Breast epithelium (tissue), 4 donors: ENCODE results near the gene MAPKAP1. TPM values are rescaled to one million over a fixed set of nuclear protein-coding genes. Genes with fewer than 3 reads are reported as not detected.

Source experiments
- DNase-seq, 2 donors: peaks; one replicate each; pipeline ENCODE4 v3.0.0-alpha.2; 2019; ENCODE audit warnings: low spot score in 2 of 2
- H3K27ac ChIP-seq, 2 donors: fragments of 200-600 bp; sonication (generic) in 1 of 2; one replicate each; pipeline ENCODE4 v1.5.1; 2016 to 2019; ENCODE audit warnings: mild to moderate bottlenecking in 1 of 2
- H3K27me3 ChIP-seq, 2 donors: fragments of 200-600 bp; sonication (generic) in 1 of 2; one replicate each; pipeline versions ENCODE4 v1.5.1 to v1.6.0; 2017 to 2019; ENCODE audit warnings: control low read depth in 1 of 2, mild to moderate bottlenecking in 1 of 2
- H3K36me3 ChIP-seq: fragments of 200-600 bp; one replicate; pipeline ENCODE4 v1.5.1; 2019
- H3K4me1 ChIP-seq, 2 donors: fragments of 200-600 bp; sonication (generic); one replicate each; pipeline ENCODE4 v1.5.1; 2016 to 2019; ENCODE audit warnings: control low read depth in 1 of 2
- H3K4me3 ChIP-seq, 3 donors: fragments of 200-600 bp; sonication (generic); 1 replicate in 2 of 3; 2 replicates in 1 of 3; pipeline ENCODE4 v1.5.1; 2016 to 2019; ENCODE audit warnings: mild to moderate bottlenecking in 3 of 3, moderate library complexity in 2 of 3
- H3K9me3 ChIP-seq, 2 donors: fragments of 200-600 bp; sonication (generic) in 1 of 2; one replicate each; pipeline ENCODE4 v1.5.1; 2016 to 2019; ENCODE audit warnings: control low read depth in 1 of 2
- POLR2A ChIP-seq: fragments of 450-650 bp; IDR thresholded peaks from one replicate; pipeline ENCODE4 v1.6.1; 2016; ENCODE audit warnings: antibody characterized with exemption, mild to moderate bottlenecking, moderate library complexity
- POLR2AphosphoS5 ChIP-seq, 3 donors: sonication (generic); formaldehyde crosslinking; IDR thresholded peaks; one replicate each; pipeline ENCODE4 v1.6.1; 2017; ENCODE audit warnings: antibody characterized with exemption in 3 of 3
- intact Hi-C: fragments of 100-400 bp; cut with DNase I; formaldehyde crosslinking; loops from one replicate; pipeline ENCODE4 v1.15.1; 2023; ENCODE audit warnings: low total_unique reads
- total RNA-seq, 3 donors: library from RNA; depleted of rRNA; stranded (reverse); fragments of >200 nt; gene quantifications; one replicate each; pipeline ENCODE4 v1.1.0, GENCODE V29; 2016
- TF ChIP-seq, protein P1 (sequence below), 3 donors: fragments of 450-650 bp; IDR thresholded peaks; one replicate each; pipeline ENCODE4 v1.5.1; 2016 to 2017; ENCODE audit warnings: antibody characterized with exemption in 3 of 3, mild to moderate bottlenecking in 3 of 3, moderate library complexity in 3 of 3

MAPKAP1 gene
- total RNA-seq = 10 to 100 TPM; 61.3 to 81.9 (median 78.6) TPM

DNA sequence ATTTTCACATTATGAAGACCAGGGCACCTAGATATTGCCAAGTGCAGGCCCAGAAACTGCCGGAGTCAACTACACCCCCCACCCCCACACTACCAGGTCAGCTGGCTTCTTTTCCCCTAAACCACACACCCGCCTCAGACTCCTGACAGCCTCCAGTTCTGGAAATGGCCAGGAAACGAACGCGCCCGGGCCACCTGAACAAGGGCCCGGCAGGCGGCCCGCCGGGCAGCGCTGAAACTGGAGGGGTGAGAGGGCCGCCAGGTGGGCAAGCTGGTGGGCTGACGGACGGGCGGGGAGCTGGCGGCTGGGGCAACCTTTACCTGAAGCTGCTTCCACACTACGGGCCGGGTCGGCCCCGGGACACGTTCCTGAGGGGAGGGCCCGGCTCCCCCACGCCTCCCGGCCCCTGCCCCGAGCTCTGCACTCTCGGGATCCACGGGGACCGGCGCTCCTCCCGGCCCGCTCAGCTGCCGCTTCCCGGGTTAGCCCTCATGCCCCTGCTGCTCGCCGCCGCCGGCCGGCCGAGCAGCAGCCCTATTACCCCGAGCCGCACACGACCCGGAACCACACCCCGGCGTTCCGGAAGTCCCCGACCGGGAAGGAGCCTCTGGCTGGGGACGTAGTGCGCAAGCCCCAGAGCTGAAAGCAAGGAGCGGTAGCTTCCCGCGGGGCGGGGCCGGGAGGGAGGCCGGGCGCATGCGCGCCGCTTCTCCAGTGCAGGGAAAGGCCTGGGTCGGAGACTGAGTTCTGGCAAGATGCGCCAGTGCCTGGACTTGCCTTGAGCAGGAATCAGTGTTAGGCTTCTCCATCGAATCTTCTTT is at the start of gene MAPKAP1:
Gene MAPKAP1, minus strand, starts transcription at position 558 of the 821 bp plus-strand sequence. CDS start 34,634 bp downstream, outside the sequence.
- peak; percentile 92 to 94 for DNase-seq
- Histone ChIP-seq H3K9me3 (no peaks in the 10 kb centered on the region), H3K4me1 (peaks cover 0 to 6% of the 10 kb centered on the region in 2 donors), H3K27me3 (no peaks in the 10 kb centered on the region), H3K27ac (peak within 1 kb of the TSS; percentile 76 to 86), H3K4me3 (peak within 1 kb of the TSS; percentile 69 to 95 (median 95)), H3K36me3 (no peaks in the 10 kb centered on the region)
- TF ChIP-seq, protein P1, sequence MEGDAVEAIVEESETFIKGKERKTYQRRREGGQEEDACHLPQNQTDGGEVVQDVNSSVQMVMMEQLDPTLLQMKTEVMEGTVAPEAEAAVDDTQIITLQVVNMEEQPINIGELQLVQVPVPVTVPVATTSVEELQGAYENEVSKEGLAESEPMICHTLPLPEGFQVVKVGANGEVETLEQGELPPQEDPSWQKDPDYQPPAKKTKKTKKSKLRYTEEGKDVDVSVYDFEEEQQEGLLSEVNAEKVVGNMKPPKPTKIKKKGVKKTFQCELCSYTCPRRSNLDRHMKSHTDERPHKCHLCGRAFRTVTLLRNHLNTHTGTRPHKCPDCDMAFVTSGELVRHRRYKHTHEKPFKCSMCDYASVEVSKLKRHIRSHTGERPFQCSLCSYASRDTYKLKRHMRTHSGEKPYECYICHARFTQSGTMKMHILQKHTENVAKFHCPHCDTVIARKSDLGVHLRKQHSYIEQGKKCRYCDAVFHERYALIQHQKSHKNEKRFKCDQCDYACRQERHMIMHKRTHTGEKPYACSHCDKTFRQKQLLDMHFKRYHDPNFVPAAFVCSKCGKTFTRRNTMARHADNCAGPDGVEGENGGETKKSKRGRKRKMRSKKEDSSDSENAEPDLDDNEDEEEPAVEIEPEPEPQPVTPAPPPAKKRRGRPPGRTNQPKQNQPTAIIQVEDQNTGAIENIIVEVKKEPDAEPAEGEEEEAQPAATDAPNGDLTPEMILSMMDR (IDR thresholded peaks at IDR 0.05) = no peak
- TF ChIP-seq POLR2AphosphoS5 (IDR thresholded peaks at IDR 0.05) (peak; percentile 47 to 79 (median 55)), POLR2A (peak; percentile 28)
- intact Hi-C loops = no loop called here

DNA sequence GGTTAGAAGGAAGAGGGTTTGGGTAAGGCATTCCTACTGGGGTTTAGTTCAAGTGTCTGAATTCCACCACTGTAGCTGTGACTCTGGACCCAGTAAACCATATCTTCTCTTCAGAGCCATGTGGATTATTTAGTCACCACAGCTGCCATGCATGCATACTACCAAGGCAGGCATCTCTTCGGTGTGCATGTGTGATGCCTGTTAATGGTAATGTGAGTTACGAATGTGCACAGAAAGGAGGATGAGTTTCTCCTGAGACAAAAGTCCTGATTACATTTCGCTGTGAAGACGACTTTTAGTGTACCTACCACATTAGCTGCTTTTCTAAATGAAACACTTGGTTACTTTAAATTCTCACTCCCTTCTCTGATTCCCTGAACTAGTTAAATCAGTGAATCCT is 49.5 kb upstream of the MAPKAP1 start:
- Histone ChIP-seq H3K36me3 (no peaks in the 10 kb centered on the region), H3K4me3 (no peak overlapping the region), H3K27ac (no peak overlapping the region), H3K4me1 (no peaks in the 10 kb centered on the region), H3K27me3 (no peaks in the 10 kb centered on the region), H3K9me3 (no peaks in the 10 kb centered on the region)
- DNase-seq = no peak
- no peak for TF ChIP-seq POLR2A
- no peak for TF ChIP-seq POLR2AphosphoS5 (IDR thresholded peaks at IDR 0.05)
- TF ChIP-seq, protein P1 (IDR thresholded peaks at IDR 0.05) = no peak
- intact Hi-C loops = no loop called here

DNA sequence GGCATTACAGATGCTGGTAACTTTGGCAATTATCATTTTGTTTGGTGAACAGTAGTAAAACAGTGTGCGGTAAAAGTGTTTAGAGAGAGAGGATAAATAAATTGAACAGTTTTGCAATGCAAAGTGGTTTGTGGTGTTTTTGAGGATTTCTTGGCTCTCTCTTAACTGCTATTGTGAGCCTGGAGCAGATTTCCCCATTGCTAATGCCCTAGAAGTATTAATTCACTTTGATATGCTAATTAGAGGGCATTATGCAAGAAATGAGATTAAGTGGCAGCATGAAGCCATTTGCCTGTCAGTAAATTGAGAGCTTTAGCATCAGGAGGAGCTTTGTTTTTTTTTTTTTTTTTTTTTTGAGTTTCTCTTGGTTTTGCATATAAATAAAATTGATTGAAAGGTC is 48.3 kb upstream of the MAPKAP1 start:
- no peaks in the 10 kb centered on the region for H3K36me3 ChIP-seq
- H3K4me3 ChIP-seq = no peak overlapping the region
- no peaks in the 10 kb centered on the region for H3K4me1 ChIP-seq
- H3K27ac ChIP-seq = no peak overlapping the region
- TF ChIP-seq POLR2AphosphoS5 (IDR thresholded peaks at IDR 0.05) (no peak), POLR2A (no peak)
- TF ChIP-seq, protein P1 (IDR thresholded peaks at IDR 0.05) = no peak
- no peaks in the 10 kb centered on the region for H3K9me3 ChIP-seq
- intact Hi-C loops = no loop called here
- DNase-seq = no peak
- no peaks in the 10 kb centered on the region for H3K27me3 ChIP-seq

DNA sequence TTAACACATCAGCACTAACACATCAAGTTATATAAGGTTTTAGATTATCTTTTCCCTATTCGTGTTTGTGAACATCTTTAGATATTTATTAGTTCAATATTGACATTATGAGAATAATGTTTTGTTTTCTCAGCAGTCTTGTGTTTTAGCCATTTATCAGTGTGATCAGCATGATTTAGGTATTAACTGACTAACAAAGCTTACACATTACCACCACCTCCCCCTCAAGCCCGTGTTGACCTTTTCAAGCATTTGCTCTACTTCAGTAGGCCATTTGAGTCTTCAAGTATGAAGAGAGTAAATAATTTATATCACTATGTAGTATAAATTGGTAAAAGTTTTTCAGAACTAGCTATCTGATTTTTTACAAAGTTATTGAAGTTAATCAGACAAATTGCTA is 47.1 kb upstream of the MAPKAP1 start:
- no peaks in the 10 kb centered on the region for H3K36me3 ChIP-seq
- TF ChIP-seq, protein P1 (IDR thresholded peaks at IDR 0.05) = no peak
- TF ChIP-seq POLR2A = no peak
- no peak for TF ChIP-seq POLR2AphosphoS5 (IDR thresholded peaks at IDR 0.05)
- DNase-seq = no peak
- no peaks in the 10 kb centered on the region for H3K4me1 ChIP-seq
- no peak overlapping the region for H3K4me3 ChIP-seq
- no peak overlapping the region for H3K27ac ChIP-seq
- no peaks in the 10 kb centered on the region for H3K9me3 ChIP-seq
- intact Hi-C loops = no loop called here
- H3K27me3 ChIP-seq = no peaks in the 10 kb centered on the region

DNA sequence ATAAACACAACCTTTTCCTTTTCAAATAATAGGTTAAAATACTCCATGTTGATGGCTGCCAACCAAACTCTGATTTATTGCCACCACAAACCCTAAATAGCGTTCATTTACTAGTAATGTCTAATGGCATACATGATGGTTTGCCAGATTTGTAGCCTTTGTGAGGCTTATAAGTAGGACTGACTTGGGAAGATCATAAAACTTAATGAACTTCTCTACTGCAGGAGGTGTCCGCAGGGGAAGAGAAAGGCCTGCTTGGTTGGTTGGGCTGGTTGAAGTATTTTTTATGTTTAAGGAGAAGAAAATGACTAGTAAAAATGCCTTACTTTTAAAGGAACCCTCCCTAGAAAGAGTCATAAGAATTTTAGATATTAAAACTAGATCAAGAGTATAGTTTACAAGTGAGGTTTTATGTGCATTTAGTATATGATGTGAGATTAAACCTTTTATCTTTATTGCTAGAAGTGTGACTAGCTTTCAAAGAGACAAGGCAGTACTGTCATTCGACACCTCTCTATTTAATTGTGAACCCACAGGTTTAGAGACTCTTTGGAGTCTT is 45.1 kb upstream of the MAPKAP1 start:
- intact Hi-C loops = no loop called here
- no peak for TF ChIP-seq POLR2A
- no peak for TF ChIP-seq POLR2AphosphoS5 (IDR thresholded peaks at IDR 0.05)
- TF ChIP-seq, protein P1 (IDR thresholded peaks at IDR 0.05) = no peak
- H3K4me1 ChIP-seq = no peaks in the 10 kb centered on the region
- no peak for DNase-seq
- no peaks in the 10 kb centered on the region for H3K27me3 ChIP-seq
- no peak overlapping the region for H3K27ac ChIP-seq
- no peak overlapping the region for H3K4me3 ChIP-seq
- no peaks in the 10 kb centered on the region for H3K36me3 ChIP-seq
- no peaks in the 10 kb centered on the region for H3K9me3 ChIP-seq
